ENCODE results near the gene TIGD3. TPM values are rescaled to one million over a fixed set of nuclear protein-coding genes. Genes with fewer than 3 reads are reported as not detected.

Gene TIGD3
- total and polyA plus RNA-seq, 2 of the 8 experiments (the other 6 are each of a cell fraction or from before 2014, with no cell fraction given) = 1.1 to 1.3 TPM

DNA sequence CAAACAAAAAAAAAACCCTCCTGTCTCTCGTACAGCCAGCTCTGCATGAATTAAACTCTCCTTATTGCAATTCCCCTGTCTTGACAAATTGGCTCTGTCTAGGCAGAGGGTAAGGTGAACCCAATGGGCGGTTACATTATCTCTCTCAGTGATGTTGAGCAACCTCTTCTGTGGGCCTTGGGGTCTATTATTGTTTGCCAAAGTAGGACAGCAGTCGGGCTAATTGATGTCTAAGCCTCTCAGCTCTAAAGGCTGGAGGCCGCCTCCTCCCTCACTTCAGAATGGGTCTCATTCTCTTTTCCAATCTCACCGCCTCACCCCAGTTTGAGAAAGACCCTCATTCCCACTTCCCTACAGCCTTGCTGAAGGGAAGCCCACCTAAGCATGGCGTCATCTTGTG, 29.2 kb downstream of the TIGD3 start:
- Histone ChIP-seq H2BK5ac (ENCODE audit: low read depth, low read length) (no peak overlapping the region), H3K9ac (replicated peaks in 1 of 4; ENCODE audit: extremely low read depth in 1 of 4, low read depth in 3 of 4, low read length in 3 of 4) (no peak overlapping the region), H3K23ac (ENCODE audit: insufficient read length) (no peak overlapping the region), H2BK15ac (ENCODE audit: low read length) (peak overlapping the region; percentile 61; the same call in 1 of the 2 replicates), H3K79me1 (ENCODE audit: low read depth, low read length) (no peaks in the 10 kb centered on the region), H3K18ac (ENCODE audit: extremely low read depth, low read length) (no peak overlapping the region), H3K4ac (replicated peaks; ENCODE audit: insufficient read length, low read depth, low read length) (no peak overlapping the region), H3K23me2 (ENCODE audit: low read depth, low read length) (peaks cover 5% of the 10 kb centered on the region; the same call in 1 of the 2 replicates), H2BK12ac (ENCODE audit: low read depth, low read length) (no peak overlapping the region), H2BK120ac (replicated peaks; ENCODE audit: low read depth, low read length) (no peak overlapping the region), H3K4me2 (ENCODE audit: insufficient read depth in 1 of 2, low read depth in 2 of 2, low read length in 2 of 2) (no peak overlapping the region), H2AK5ac (ENCODE audit: low read depth, low read length) (peak overlapping the region; percentile 82; the same call in 1 of the 2 replicates), H3K56ac (replicated peaks; ENCODE audit: insufficient read length, low read depth, low read length) (no peak overlapping the region), H3K27ac (ENCODE audit: low read depth, low read length) (no peak overlapping the region), H3K9me3 (ENCODE audit: insufficient read depth in 2 of 2, low read depth in 1 of 2, low read length in 1 of 2) (no peaks in the 10 kb centered on the region), H4K91ac (replicated peaks; ENCODE audit: insufficient read length, low read length) (no peak overlapping the region), H2AFZ (ENCODE audit: low read length) (no peak overlapping the region), H4K5ac (ENCODE audit: insufficient read length, low read depth, low read length) (no peak overlapping the region), H3K79me2 (ENCODE audit: control insufficient read depth in 1 of 2, insufficient read depth in 2 of 2, low read length in 2 of 2) (no peaks in the 10 kb centered on the region), H3K4me3 (ENCODE audit: extremely low read depth in 1 of 4, insufficient read depth in 2 of 4, low read depth in 3 of 4, low read length in 4 of 4) (no peak overlapping the region), H2BK20ac (ENCODE audit: low read length) (no peak overlapping the region), H3K36me3 (ENCODE audit: control insufficient read depth in 2 of 4, insufficient read depth in 4 of 4, low read length in 3 of 4) (no peaks in the 10 kb centered on the region), H3K14ac (ENCODE audit: insufficient read length) (no peak overlapping the region), H4K20me1 (replicated peaks in 1 of 2; ENCODE audit: control insufficient read depth in 1 of 2, insufficient read depth in 2 of 2, low read length in 2 of 2) (no peaks in the 10 kb centered on the region), H4K8ac (ENCODE audit: extremely low read depth, insufficient read depth, low read length) (no peak overlapping the region; the same call in 1 of the 2 replicates), H3K4me1 (replicated peaks in 1 of 4; ENCODE audit: control insufficient read depth in 3 of 4, insufficient read depth in 4 of 4, low read length in 3 of 4) (peaks cover 0 to 12% (median 11%) of the 10 kb centered on the region in 4 experiments; a peak in 5 of 7 replicates), H3K27me3 (replicated peaks in 1 of 4; ENCODE audit: control insufficient read depth in 3 of 4, extremely low read depth in 1 of 4, insufficient read depth in 3 of 4, low read length in 3 of 4) (0 out of 7 replicates have a peak, but pooled peaks cover 0 to 2% (median 0%) of the 10 kb centered on the region in 4 experiments)
- FAIRE-seq = no peak
- WGBS, 2 experiments (ENCODE audit: extremely low coverage in 1 of 2, insufficient coverage in 1 of 2, insufficient read length in 1 of 2, insufficient replicate concordance in 2 of 2, low coverage in 1 of 2, low lambda C conversion rate in 2 of 2, missing lambda C conversion rate in 1 of 2) = 89% methylated on average over 6 of the region's 6 CpGs; no CpG with 5 or more reads in 1 of the 2 experiments
- ChIA-PET POLR2A (ENCODE audit: partially characterized antibody) (interaction anchor here (1.1 to 17.0 kb wide), 4 partner anchors 33 to 119 kb away, joined by 3 to 202 read pairs (median 8); partner anchors contain the start of genes MALAT1 and NEAT1), CTCF (ENCODE audit: partially characterized antibody) (interaction anchor here (0.7 to 2.0 kb wide), 6 partner anchors 13 to 168 kb away, joined by 3 to 5 read pairs (median 4); no protein-coding TSS in a partner anchor)
- no peak for DNase-seq (ENCODE audit: low read depth in 1 of 2, low spot score in 2 of 2)
- TF ChIP-seq BCL11A (IDR thresholded peaks at IDR 0.05; ENCODE audit: low read depth in 2 of 2, low read length in 2 of 2) (no peak), ZNF274 (IDR thresholded peaks at IDR 0.05; ENCODE audit: borderline replicate concordance, extremely low read depth, low read length) (no peak), RAD21 (IDR thresholded peaks at IDR 0.05 in 1 of 2, conservative IDR thresholded peaks at IDR 0.05 in 1 of 2; ENCODE audit: low read depth in 2 of 2, low read length in 2 of 2) (no peak), SIN3A (conservative IDR thresholded peaks at IDR 0.05 in 1 of 2, IDR thresholded peaks at IDR 0.05 in 1 of 2; ENCODE audit: low read depth in 1 of 2, low read length in 2 of 2) (no peak), SIRT6 (IDR thresholded peaks at IDR 0.05; ENCODE audit: low read length) (no peak), CTBP2 (IDR thresholded peaks at IDR 0.05; ENCODE audit: borderline replicate concordance, insufficient read depth, insufficient read length, low read length) (no peak), YY1 (IDR thresholded peaks at IDR 0.05; ENCODE audit: low read depth, low read length) (no peak), BACH1 (IDR thresholded peaks at IDR 0.05; ENCODE audit: low read length) (no peak), TBP (IDR thresholded peaks at IDR 0.05; ENCODE audit: low read depth, low read length) (no peak)
- TF ChIP-seq, protein P1, sequence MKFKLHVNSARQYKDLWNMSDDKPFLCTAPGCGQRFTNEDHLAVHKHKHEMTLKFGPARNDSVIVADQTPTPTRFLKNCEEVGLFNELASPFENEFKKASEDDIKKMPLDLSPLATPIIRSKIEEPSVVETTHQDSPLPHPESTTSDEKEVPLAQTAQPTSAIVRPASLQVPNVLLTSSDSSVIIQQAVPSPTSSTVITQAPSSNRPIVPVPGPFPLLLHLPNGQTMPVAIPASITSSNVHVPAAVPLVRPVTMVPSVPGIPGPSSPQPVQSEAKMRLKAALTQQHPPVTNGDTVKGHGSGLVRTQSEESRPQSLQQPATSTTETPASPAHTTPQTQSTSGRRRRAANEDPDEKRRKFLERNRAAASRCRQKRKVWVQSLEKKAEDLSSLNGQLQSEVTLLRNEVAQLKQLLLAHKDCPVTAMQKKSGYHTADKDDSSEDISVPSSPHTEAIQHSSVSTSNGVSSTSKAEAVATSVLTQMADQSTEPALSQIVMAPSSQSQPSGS (IDR thresholded peaks at IDR 0.05; ENCODE audit: low read length) = no peak

All from H1 (cell line).